HG03565 (cell line): ENCODE data around the gene NRXN3.
"Not testable (repeated sequence)": the region's sequence is repeated elsewhere in the genome, so short reads cannot be mapped to it uniquely, and the experiment has no call there.

ENCODE experiments used
- ATAC-seq: cut with Tn5 transposase; IDR thresholded peaks from one replicate; pipeline ENCODE4 v1.9.1; 2021; ENCODE audit warnings: mild to moderate bottlenecking, moderate library complexity; ENCODE audit not compliant: unreplicated experiment

NRXN3 gene

GRCh38 chr14:79094951-79095350 lies 924.8 kb downstream of the NRXN3 start:
- ATAC-seq: no peak

- no peak for ATAC-seq
Observed at GRCh38 chr14:79096811-79097210, 926.6 kb downstream of the NRXN3 start.

DNA sequence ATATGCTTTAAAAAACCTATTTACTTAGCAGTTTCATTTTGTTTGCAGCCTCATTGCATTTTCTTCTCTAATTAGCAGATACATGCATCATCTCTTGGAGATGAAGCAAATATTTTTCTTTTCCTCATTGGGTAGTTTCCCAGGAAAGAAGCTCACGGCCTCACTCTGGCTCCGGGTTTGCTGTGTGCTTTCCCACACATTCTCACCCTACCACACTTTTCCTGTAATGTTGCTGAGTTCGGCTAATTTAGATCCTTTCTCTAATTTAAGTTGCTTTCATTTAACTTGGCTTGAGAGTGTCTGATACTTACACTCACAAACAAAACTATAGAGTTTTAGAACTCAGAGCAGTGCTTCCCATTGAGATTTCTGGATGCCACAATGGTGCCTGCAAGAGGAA lies 928.2 kb downstream of the NRXN3 start:
- no peak for ATAC-seq

DNA sequence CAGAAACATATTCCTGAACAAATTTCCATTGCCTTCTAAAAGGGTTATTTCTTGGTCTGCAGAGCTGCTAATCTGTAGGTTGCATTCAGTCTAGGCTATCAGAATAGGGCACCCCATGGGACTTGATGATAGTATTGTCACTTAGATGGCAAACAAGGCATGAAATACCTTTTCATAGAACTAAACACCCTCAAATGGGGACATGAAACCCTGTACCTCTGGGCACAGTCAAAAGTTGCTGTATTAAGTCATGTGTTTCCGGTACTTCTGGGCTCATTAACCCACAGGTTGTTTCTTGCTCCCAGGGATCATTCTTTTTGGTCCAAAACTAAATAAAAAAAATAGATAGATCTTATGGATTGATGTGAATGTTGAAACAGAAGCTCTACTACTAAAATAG lies 930.4 kb downstream of the NRXN3 start:
- ATAC-seq: no peak

GRCh38 chr14:79101388-79101787 lies 931.2 kb downstream of the NRXN3 start:
- no peak for ATAC-seq

DNA sequence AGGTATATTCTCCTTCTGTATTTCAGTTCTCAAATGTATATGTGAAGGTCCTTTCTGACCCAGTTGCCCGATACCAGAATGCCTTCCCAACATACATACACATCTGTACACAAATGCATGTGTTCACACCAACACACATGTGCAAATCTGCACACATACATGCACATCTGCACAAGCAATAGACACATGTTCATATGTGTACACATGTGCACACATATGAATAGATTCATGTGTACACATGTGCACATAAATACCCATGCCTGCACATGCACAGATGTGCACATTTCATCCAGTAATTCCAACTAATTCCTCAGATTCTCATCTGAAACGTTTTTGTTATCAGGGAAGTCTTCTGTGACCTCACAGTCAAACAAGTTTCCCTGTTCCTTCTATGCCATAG lies 933.6 kb downstream of the NRXN3 start:
- no peak for ATAC-seq

DNA sequence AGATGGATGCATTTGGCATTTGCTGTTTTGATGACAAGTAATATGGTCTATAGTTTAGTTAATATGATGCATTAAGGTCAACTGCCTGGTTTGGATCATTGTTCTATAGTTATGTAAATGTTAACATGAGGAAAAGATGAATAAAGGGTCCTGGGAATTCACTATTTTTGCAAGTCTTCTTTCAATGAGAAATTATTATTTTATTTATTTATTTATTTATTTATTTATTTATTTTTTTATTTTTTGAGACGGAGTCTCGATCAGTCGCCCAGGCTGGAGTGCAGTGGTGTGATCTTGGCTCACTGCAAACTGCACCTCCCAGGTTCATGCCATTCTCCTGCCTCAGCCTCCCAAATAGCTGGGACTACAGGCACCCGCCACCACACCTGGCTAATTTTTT lies 940.4 kb downstream of the NRXN3 start:
- not testable (repeated sequence) for ATAC-seq

DNA sequence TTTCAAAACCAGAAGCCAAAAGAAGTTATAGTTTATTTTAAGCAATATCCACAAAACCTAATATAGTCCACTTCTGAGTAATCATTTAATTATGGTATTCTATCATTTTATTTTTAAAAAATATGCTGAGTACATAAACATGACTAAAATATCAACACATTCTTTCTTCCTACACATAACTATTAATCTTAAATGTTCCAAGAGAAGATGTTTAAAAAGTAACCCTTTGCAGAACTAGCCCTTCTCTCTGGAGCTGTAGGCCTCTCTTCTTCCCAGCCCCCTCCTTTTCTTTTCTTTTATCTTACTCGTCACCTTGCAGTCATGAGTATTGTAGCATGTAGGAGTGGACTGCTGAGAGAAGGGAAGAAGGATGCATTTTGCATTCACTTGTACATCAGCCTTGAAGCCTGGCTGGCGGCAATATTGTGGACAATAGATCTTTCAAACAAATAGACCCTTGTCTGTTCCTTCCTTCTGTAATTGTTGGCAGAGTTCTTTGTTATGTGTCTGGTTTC lies 941.9 kb downstream of the NRXN3 start:
- ATAC-seq: no peak

- ATAC-seq: no peak
Observed at GRCh38 chr14:79117561-79117960, 947.4 kb downstream of the NRXN3 start.

DNA sequence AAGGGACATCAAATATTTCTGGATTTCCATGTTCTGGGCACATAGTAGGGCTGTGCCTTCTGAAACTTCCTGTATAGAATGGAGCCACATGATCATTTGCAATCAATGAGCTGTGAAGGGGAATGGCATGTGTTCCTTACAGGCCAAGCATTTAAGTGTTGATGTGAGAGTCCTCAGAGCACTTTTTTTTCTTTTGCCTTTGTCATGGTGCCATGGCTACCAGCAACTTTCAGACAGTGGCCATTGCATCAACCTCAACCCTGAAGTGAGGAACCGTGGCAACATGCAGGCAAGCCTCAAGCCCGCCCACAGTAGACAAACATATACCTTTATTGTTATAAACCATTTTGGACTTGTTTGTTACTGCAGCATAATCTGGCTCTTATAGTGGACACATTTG lies 948.1 kb downstream of the NRXN3 start:
- ATAC-seq: no peak

DNA sequence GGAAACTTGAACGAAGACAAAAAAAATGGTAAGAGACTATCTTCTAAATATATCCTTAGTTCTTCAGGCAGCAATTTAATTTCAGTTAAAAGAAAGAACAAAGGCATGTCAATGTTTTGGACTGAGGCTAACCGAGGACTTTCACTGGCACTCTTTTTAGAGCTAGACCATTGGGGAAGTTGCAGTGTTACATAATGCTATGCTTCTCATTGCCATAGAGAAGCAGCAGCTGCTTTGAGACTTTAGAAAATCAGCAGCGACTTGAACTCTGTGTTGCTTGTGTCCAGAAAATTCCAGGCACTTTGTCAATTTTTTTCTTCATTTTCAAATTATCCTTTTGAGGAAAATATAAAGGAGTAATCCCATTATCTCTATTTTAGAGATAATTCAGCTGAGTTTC lies 964.2 kb downstream of the NRXN3 start:
- ATAC-seq: no peak

DNA sequence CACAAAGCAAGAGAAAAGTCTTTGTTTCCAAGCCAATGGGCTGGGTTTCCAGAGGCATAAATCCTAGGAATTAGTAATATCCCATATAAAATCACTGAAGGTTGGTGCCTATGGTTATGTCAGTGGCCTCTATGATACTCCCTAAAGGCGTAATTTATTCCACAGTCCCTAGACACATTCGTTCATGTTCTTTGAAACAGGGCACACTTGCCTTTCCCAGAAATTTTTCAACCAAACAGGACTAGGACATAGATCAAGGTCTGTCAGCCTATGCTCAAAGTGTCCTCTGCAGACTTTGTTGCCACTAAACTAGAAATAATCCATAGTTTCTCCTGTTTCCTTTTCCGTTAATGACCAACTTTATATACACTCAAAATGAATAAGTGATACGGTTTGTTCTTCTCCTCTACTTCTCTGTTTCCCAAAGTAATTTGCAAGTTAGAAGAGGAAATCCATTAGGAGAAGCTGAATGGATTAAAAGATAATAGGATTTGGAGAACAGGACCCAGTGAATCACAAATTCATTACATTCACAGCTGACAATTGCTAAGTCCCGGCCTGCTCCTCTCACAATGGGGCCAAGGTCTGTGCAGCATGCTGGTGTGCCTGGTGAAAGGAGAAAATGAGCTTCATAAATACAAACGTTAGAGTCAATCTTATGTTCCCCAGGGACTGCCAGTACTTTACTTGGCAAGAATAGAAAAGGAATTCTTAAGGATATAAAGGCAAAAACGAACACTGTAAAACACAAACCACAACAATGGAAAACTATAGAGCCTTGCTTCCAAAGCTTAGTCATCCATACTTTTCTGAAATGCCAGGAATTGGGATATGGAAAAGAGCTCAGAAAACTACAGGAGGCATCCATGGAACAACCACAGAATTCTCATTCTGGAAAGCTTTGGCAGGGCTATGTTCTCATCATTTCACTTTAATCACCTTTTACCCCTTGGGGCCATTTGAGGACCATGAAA lies 966.2 kb downstream of the NRXN3 start:
- no peak for ATAC-seq

- ATAC-seq: no peak
Observed at GRCh38 chr14:79137045-79137430, 966.9 kb downstream of the NRXN3 start.

GRCh38 chr14:79137836-79138235 lies 967.7 kb downstream of the NRXN3 start:
- no peak for ATAC-seq

DNA sequence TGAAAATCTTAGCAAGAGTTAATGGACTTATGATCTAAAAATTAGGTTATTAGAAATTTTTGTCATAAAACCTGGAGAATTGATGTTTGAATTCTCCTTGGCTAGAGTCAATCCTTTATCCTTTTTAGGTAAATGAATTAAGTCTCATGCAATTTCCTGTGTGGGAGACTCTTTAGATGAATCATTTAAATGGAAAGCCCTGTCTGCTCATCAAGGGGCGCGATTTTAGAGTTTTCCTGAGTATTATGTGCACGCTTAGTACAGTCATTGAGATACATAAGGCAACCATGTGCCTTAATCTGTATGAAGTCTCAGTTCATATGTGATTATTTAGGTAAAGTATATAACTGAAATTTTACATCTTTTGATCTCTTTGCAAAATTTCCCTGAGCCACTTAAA lies 974.7 kb downstream of the NRXN3 start:
- ATAC-seq: no peak

- no peak for ATAC-seq
Observed at GRCh38 chr14:79150226-79150625, 980.1 kb downstream of the NRXN3 start.

DNA sequence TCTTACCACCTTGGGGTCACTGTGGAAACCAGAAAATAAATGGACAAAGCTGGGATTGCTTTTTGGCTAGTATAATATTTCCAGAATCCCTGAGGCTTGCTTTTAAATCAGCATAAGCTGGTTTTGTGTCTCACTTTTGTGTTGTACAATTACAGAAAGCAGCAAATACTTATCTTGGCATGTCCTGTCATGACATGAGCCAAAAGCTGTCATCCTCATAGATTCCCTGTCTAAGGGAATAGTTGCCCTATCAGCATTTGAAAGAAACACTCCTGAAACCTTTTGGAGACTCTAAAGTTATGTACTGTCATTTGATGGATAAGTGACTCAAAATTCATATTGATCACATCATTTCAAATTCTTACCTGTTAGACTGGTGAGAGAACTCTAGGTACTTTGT lies 987.2 kb downstream of the NRXN3 start:
- no peak for ATAC-seq

- ATAC-seq: no peak
Observed at GRCh38 chr14:79161571-79161970, 991.4 kb downstream of the NRXN3 start.

DNA sequence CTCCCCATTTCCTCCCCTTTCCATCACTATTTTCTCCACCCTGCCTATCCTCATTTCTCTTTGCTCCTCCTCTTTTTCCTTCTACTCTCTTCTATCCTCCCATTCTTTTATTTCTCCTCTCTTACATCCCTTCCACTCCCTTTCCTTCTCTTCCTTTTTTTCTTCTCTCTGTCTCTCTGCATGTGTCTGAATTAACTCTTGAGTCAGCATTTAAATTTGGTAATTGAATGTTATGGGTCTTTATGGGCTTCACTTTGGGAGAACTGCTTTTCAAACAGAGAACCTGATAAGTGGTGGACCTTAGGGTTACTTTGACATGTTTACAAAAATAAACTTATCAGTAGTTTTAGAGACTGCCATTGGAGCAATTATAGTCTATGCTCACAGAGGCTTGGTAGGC lies 992.7 kb downstream of the NRXN3 start:
- no peak for ATAC-seq

DNA sequence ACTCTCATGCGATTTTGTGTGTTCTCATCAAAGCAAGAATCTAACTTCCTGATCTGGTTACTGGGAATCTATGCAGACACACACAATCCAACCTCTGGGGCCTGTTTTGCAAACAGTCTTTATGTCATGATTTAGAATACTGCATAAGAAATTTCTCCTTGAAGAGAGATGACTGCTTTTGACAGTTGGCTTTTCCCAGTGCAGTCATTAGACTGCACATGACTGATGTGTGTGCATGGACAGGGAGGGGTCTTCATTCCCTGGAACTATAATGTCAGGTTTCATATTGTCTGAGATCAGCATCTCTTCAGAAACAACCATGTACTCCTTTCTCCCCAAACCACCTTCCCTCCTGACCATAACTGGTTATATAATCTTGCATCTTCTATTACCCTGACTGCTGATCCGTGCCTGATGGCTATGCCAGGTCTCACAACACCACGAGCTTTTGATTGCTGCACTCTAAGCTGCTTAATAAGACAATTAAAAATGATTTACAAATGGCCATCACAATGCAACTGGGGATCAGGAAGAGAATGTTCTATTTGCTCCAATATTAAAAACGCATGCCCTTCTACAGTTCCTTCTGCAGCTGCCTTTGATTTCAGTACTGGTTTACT lies 995.4 kb downstream of the NRXN3 start:
- ATAC-seq: no peak

GRCh38 chr14:79166171-79166570 lies 996.0 kb downstream of the NRXN3 start:
- ATAC-seq: no peak

DNA sequence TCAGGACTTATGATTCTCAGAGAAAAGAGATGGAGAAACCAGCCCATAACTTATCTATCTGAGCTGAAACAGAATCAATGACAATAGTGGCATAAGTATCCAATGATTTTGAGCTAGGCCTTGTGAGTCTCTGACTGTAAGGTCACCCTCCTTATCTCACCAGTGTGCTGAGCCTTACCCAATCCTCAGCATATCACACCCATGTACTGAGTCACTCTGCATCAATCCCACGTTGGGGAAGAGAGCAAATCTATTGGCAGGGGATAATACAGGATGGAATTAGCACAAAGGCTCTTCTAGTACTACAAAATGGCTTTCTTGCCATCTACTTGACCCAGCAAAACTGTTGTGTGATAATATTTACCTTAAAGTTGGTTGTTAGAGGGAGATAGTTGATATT lies 997.8 kb downstream of the NRXN3 start:
- no peak for ATAC-seq
